Left ventricle myocardium inferior (tissue), 1 donor: ENCODE results near the gene EME2. TPM values are rescaled to one million over a fixed set of nuclear protein-coding genes. Genes with fewer than 3 reads are reported as not detected.

Experiments used
- DNase-seq: peaks from one replicate; pipeline ENCODE4 v3.0.0-alpha.2; 2020
- H3K27ac ChIP-seq: fragments of 200-600 bp; replicated peaks from 2 replicates; pipeline ENCODE4 v1.8.0; 2021
- H3K27me3 ChIP-seq: fragments of 200-600 bp; 2 replicates; pipeline ENCODE4 v1.8.0; 2021; ENCODE audit warnings: low read depth
- H3K36me3 ChIP-seq: fragments of 200-600 bp; 2 replicates; pipeline ENCODE4 v1.8.0; 2021
- H3K4me1 ChIP-seq: fragments of 200-600 bp; 2 replicates; pipeline ENCODE4 v1.8.0; 2021
- H3K4me3 ChIP-seq: fragments of 200-600 bp; 2 replicates; pipeline ENCODE4 v1.8.0; 2021; ENCODE audit warnings: mild to moderate bottlenecking, moderate library complexity
- H3K9me3 ChIP-seq: fragments of 200-600 bp; replicated peaks from 2 replicates; pipeline ENCODE4 v1.8.0; 2021
- CTCF ChIP-seq: fragments of 200-600 bp; IDR thresholded peaks from 2 replicates; pipeline ENCODE4 v1.8.0; 2021; ENCODE audit warnings: antibody characterized with exemption, mild to moderate bottlenecking, borderline replicate concordance
- intact Hi-C: fragments of 100-400 bp; cut with micrococcal nuclease; formaldehyde crosslinking; loops from one replicate; pipeline ENCODE4 v1.11.0; 2022
- total RNA-seq: library from RNA; stranded (reverse); fragmentation: NEBNext Ultra II Directional; extraction: Animal tissue kit (Norgen Biotek cat#: 25700); gene quantifications from one replicate; pipeline ENCODE4 v1.2.1, GENCODE V29; 2021
- donor health status: DM: no; HTN: yes; CAD: no; lungs with severe emphysema.

The EME2 gene
- total RNA-seq, 1 donor from 2014 or later: 7.4 TPM

GRCh38 chr16:1790611-1791255 lies 18.1 kb downstream of the EME2 start:
- DNase-seq: no peak
- H3K9me3 ChIP-seq: no peaks in the 10 kb centered on the region
- intact Hi-C loops: no loop called here

GRCh38 chr16:1791256-1791942 lies 18.8 kb downstream of the EME2 start:
- Histone ChIP-seq H3K4me3 (no peak overlapping the region), H3K9me3 (no peaks in the 10 kb centered on the region), H3K27me3 (no peaks in the 10 kb centered on the region), H3K27ac (no peak overlapping the region), H3K36me3 (peaks cover 42% of the 10 kb centered on the region), H3K4me1 (no peaks in the 10 kb centered on the region)
- TF ChIP-seq CTCF: no peak
- no peak for DNase-seq
- intact Hi-C loops: no loop called here

More at GRCh38 chr16:1790611-1791255, 18.1 kb downstream of the EME2 start:
- Histone ChIP-seq H3K27me3 (no peaks in the 10 kb centered on the region), H3K36me3 (peaks cover 45% of the 10 kb centered on the region), H3K27ac (no peak overlapping the region), H3K4me1 (peaks cover 6% of the 10 kb centered on the region), H3K4me3 (no peak overlapping the region)
- TF ChIP-seq CTCF: no peak

- H3K9me3 ChIP-seq: no peaks in the 10 kb centered on the region
- H3K27me3 ChIP-seq: no peaks in the 10 kb centered on the region
- no peak for DNase-seq
- TF ChIP-seq CTCF: no peak
- H3K4me1 ChIP-seq: no peaks in the 10 kb centered on the region
- H3K4me3 ChIP-seq: no peak overlapping the region
- intact Hi-C loops: no loop called here
- no peak overlapping the region for H3K27ac ChIP-seq
- H3K36me3 ChIP-seq: peaks cover 34% of the 10 kb centered on the region
Observed at GRCh38 chr16:1791943-1792812, 19.6 kb downstream of the EME2 start.

GRCh38 chr16:1792836-1793577 lies 20.4 kb downstream of the EME2 start:
- Histone ChIP-seq H3K36me3 (peaks cover 26% of the 10 kb centered on the region), H3K27me3 (no peaks in the 10 kb centered on the region), H3K27ac (no peak overlapping the region), H3K4me3 (no peak overlapping the region), H3K4me1 (no peaks in the 10 kb centered on the region), H3K9me3 (peaks cover 6% of the 10 kb centered on the region)
- DNase-seq: no peak
- TF ChIP-seq CTCF: no peak
- intact Hi-C loops: no loop called here

- H3K27ac ChIP-seq: no peak within 1 kb of the TSS
- intact Hi-C loops: no loop called here
- H3K27me3 ChIP-seq: no peaks in the 10 kb centered on the region
- DNase-seq: no peak
- H3K4me1 ChIP-seq: no peaks in the 10 kb centered on the region
- TF ChIP-seq CTCF: no peak
- peaks cover 19% of the 10 kb centered on the region for H3K36me3 ChIP-seq
- H3K4me3 ChIP-seq: no peak within 1 kb of the TSS
- peaks cover 8% of the 10 kb centered on the region for H3K9me3 ChIP-seq
Observed at GRCh38 chr16:1793578-1794220, 21.1 kb downstream of the EME2 start, which contains the start of gene IGFALS. TSS of gene IGFALS (minus strand) at chr16:1793705. CDS start at chr16:1793652, 53 bp downstream.
